ENCODE data around the gene MYO7B. TPM values are rescaled to one million over a fixed set of nuclear protein-coding genes. Genes with fewer than 3 reads are reported as not detected.

MYO7B gene
- polyA plus RNA-seq, 2 of the 4 experiments (the other 2 are of a cell fraction), result 0.04 to 0.09 TPM

DNA sequence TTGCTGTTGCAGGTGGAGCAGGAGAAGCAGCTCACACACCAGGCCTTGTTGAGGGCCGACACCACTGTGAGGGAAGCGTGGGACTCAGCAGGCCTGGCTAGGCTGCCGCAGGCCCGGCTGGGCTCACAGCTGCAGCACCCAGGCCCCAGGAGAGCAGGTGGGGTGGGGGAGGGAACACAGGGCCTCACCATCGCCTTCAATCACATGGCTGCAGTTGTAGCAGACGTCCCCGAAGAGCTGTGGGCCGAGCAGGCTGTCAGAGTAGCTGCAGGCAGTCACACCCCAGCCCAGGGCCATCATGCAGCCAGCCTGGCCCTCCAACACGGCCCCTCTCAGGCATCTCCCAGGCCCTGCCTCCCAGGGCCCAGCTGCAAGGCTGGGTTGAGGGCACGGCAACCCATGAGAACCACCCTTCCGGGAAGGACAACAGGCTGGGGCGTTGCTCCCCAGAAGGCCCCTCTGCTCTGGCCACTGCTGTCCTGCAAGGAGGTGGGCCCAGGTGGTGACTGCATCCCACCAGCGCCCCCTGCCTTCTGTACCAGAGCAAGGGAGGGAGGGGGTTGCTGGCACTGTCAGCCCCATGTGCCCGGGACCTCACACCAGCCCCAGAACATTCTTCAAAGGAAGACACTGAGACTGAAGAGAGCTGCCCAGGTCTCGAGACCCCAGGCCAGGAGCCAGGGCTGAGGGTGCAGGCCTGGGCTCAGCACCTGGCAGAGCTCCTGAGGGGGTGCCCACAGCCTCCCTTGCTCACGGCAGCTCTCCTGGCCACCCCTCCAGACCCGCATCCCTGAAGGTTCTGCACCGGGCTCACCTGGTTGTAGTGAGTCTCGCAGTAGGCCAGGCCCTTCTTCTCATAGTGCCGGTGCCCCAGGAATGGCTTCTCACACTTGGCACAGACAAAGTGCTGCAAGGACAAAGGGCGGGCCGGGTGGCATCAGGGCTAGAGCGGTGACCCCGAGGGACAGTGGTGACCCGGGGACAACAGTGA, 104.9 kb downstream of the MYO7B start:
- Histone ChIP-seq H3K4me1 (peaks cover 15% of the 10 kb centered on the region), H3K27ac (no peak overlapping the region), H3K9me3 (no peaks in the 10 kb centered on the region), H3K4me2 (no peak overlapping the region), H3K4me3 (no peak overlapping the region)
- 84% methylated on average over 18 of the region's 25 CpGs for WGBS (ENCODE audit: missing lambda C conversion rate)
- peak in 1 of 2 experiments; percentile 30; a peak in 3 of 6 replicates for ATAC-seq
- no peak for FAIRE-seq
- POLR2A ChIA-PET, result no interaction called here
- DNase-seq (ENCODE audit: low read depth in 1 of 2, low spot score in 1 of 2), result no peak
- TF ChIP-seq RAD21 (conservative IDR thresholded peaks at IDR 0.05 in 1 of 2, IDR thresholded peaks at IDR 0.05 in 1 of 2) (peak in 1 of 2 experiments; percentile 40; a peak in 2 of 5 replicates), CHD4 (IDR thresholded peaks at IDR 0.05; ENCODE audit: borderline replicate concordance) (no peak), CTCF (IDR thresholded peaks at IDR 0.05) (peak; percentile 16; the same call in 1 of the 3 replicates)
- CTCF ChIA-PET, result interaction anchor here (1.4 to 6.4 kb wide), 4 partner anchors 10 to 49 kb away, joined by 4 to 44 read pairs (median 9); no protein-coding TSS in a partner anchor

DNA sequence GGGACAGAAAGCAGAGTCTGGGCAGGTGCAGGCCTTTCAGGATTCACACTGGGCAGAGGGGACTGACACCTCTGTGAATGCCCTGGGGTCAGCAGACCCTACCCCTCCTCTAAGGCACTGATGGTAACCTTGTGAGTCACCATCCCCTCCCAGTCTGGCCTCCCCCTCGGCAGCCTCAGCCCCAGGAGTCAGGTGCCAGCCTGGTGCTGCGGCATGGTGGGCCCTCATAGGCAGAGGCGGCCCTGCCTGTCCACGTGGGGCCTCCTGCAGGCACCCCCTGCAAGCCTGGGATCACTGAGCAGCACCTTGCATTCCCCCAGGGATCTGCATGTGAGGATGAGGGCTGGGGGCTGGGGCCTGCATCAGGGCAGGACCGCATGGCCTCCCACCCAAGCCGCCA, 105.7 kb downstream of the MYO7B start:
- Histone ChIP-seq H3K27ac (no peak overlapping the region), H3K4me2 (no peak overlapping the region), H3K9me3 (no peaks in the 10 kb centered on the region), H3K4me1 (peaks cover 15% of the 10 kb centered on the region), H3K4me3 (no peak overlapping the region)
- WGBS (ENCODE audit: missing lambda C conversion rate), result 80% methylated on average over 1 of the region's 6 CpGs
- FAIRE-seq (no peak), DNase-seq (ENCODE audit: low read depth in 1 of 2, low spot score in 1 of 2) (no peak), ATAC-seq (no peak)
- no peak for TF ChIP-seq HDAC2 (IDR thresholded peaks at IDR 0.05)
- TF ChIP-seq FOSL2 (IDR thresholded peaks at IDR 0.05), result no peak
- no peak for TF ChIP-seq FOSL2 (CRISPR knock-in tag; IDR thresholded peaks at IDR 0.05)
- TF ChIP-seq, protein P1, sequence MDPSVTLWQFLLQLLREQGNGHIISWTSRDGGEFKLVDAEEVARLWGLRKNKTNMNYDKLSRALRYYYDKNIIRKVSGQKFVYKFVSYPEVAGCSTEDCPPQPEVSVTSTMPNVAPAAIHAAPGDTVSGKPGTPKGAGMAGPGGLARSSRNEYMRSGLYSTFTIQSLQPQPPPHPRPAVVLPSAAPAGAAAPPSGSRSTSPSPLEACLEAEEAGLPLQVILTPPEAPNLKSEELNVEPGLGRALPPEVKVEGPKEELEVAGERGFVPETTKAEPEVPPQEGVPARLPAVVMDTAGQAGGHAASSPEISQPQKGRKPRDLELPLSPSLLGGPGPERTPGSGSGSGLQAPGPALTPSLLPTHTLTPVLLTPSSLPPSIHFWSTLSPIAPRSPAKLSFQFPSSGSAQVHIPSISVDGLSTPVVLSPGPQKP (IDR thresholded peaks at IDR 0.05; ENCODE audit: low read depth, low read length), result no peak
- TF ChIP-seq EHMT2 (IDR thresholded peaks at IDR 0.05; ENCODE audit: low read depth), result no peak
- TF ChIP-seq MAZ (IDR thresholded peaks at IDR 0.05; ENCODE audit: borderline replicate concordance, low read depth, low read length), result no peak
- TF ChIP-seq ZSCAN20 (CRISPR knock-in tag; IDR thresholded peaks at IDR 0.05), result no peak
- no peak for TF ChIP-seq E2F6 (IDR thresholded peaks at IDR 0.05; ENCODE audit: borderline replicate concordance, low read depth)
- no peak for TF ChIP-seq JUN (IDR thresholded peaks at IDR 0.05)
- no peak for TF ChIP-seq SREBF2 (IDR thresholded peaks at IDR 0.05)
- no peak for TF ChIP-seq HMGXB4 (CRISPR knock-in tag; IDR thresholded peaks at IDR 0.05; ENCODE audit: borderline replicate concordance)
- no peak for TF ChIP-seq POLR2AphosphoS2 (conservative IDR thresholded peaks at IDR 0.05; ENCODE audit: low read length)
- TF ChIP-seq NFE2L2 (conservative IDR thresholded peaks at IDR 0.05; ENCODE audit: low read length), result no peak
- TF ChIP-seq, protein P2, sequence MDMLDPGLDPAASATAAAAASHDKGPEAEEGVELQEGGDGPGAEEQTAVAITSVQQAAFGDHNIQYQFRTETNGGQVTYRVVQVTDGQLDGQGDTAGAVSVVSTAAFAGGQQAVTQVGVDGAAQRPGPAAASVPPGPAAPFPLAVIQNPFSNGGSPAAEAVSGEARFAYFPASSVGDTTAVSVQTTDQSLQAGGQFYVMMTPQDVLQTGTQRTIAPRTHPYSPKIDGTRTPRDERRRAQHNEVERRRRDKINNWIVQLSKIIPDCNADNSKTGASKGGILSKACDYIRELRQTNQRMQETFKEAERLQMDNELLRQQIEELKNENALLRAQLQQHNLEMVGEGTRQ (IDR thresholded peaks at IDR 0.05), result no peak
- no peak for TF ChIP-seq CEBPB (IDR thresholded peaks at IDR 0.05)
- TF ChIP-seq SMC3 (IDR thresholded peaks at IDR 0.05), result no peak
- ChIA-PET POLR2A (no interaction called here), CTCF (interaction anchor here (1.1 to 6.4 kb wide), 5 partner anchors 9 to 50 kb away, joined by 4 to 44 read pairs (median 5); no protein-coding TSS in a partner anchor)

All from A549 (cell line).